ENCODE measurements around the gene TBC1D16. TPM values are rescaled to one million over a fixed set of nuclear protein-coding genes. Genes with fewer than 3 reads are reported as not detected.
A peak's percentile ranks its signal among the peaks of the same experiment; 100 is the strongest.

Gene TBC1D16
- total RNA-seq, 2 donors from 2014 or later = 15.8 to 32.8 TPM

DNA sequence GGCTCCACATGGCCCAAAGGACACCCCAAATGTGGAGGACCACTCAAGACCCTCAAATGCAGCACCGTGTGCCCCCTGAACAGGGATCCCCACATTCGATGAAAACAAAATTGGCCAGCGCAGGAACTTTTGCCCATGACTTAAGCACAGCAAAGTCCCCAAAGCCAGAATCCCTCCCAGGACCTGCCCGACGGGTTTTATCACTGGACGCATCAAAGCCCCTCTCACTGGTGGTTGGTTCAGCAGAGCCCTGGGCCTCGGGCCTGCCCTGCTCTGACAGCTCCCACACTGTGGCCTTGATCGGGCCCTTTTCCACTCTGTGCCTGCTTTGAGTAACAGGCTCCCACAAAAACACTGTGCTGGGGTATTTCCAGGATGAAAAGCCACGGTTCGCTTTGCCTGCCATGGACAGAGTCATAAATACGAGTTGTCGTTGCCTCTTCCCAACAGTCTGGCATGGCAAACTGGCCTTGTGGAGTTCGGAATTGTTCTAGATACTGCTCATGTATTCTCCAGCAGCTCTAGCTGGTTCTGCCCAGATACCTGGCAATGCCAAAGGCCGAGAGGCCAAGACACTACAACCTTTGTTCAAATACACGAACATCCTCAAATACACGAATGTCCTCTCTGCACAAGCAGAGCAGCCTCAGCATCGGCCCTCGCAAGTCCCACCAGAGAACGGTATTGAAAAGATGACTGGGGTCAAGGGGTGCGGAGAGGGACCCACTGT is 46.4 kb downstream of the TBC1D16 start:
- Mint-ChIP-seq H3K27me3 (ENCODE audit: low read depth) (no peaks in the 10 kb centered on the region), H3K27ac (no peak overlapping the region), H3K4me1 (ENCODE audit: low read depth) (peaks cover 27% of the 10 kb centered on the region), H3K9me3 (no peaks in the 10 kb centered on the region), H3K4me3 (no peak overlapping the region), H3K36me3 (ENCODE audit: insufficient read depth in 2 of 2) (peaks cover 3 to 6% of the 10 kb centered on the region in 2 donors)
- no peak for DNase-seq
- ATAC-seq (replicated peaks in 1 of 2) = no peak

DNA sequence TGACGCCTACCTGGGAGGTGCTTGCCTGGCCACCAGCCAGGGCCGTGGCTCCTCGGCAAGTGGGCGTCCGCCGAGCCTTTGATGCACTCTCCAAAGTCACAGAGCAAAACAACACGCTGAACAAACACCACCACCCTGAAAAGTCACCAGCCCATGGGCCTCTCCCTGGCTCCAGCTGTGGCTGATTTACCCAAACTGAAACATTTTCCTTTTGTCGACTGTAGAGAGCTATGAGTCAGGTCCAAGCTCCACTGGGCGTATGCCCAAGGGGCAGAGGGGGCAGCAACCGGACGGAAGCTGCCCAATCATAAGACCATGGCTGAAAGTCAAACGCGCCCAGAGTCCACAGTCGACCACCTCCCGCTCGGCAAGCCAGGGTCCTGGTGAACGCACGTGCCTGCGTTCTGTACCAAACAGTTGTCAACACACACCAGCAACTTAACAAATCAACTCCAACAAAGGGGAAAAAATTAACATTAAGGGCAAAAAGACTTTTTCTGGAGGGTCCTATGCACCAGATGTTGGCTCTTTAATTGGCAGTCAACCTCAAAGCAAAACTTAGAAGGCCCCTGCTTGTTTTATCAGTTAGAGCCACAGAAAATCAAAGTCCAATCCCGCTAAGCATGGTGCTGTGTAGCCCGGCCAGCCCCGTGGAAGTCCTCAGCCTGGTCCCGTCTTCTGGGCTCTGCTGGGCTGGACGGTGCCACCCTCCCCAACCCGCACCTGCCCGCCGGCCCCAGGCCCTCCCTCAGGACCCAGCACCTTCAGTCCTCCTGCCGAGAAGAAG is 47.3 kb downstream of the TBC1D16 start:
- H3K4me3 Mint-ChIP-seq = no peak overlapping the region

DNA sequence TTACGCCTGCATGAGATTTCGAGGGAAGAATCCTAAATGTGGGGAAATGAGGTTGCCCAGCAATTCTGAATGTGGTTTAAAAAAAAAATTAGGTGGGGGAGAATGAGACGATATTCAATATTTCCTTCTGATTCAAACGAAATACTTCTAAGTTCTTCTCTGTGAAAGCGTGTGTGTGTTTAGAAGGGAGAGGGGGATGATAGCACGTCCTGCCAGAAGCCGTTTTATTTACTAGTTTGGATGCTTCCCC is 47.8 kb downstream of the TBC1D16 start:
- ATAC-seq (replicated peaks in 1 of 2) = no peak

More for the DNA sequence above, 47.3 kb downstream of the TBC1D16 start:
- DNase-seq (peak; percentile 12 to 37), ATAC-seq (replicated peaks in 1 of 2) (peak in 1 of 2 donors; percentile 31)
- no peak overlapping the region for H3K27ac Mint-ChIP-seq
- no peaks in the 10 kb centered on the region for H3K9me3 Mint-ChIP-seq
- peaks cover 19% of the 10 kb centered on the region for H3K4me1 Mint-ChIP-seq (ENCODE audit: low read depth)
- no peaks in the 10 kb centered on the region for H3K27me3 Mint-ChIP-seq (ENCODE audit: low read depth)
- peaks cover 3 to 6% of the 10 kb centered on the region in 2 donors for H3K36me3 Mint-ChIP-seq (ENCODE audit: insufficient read depth in 2 of 2)

DNA sequence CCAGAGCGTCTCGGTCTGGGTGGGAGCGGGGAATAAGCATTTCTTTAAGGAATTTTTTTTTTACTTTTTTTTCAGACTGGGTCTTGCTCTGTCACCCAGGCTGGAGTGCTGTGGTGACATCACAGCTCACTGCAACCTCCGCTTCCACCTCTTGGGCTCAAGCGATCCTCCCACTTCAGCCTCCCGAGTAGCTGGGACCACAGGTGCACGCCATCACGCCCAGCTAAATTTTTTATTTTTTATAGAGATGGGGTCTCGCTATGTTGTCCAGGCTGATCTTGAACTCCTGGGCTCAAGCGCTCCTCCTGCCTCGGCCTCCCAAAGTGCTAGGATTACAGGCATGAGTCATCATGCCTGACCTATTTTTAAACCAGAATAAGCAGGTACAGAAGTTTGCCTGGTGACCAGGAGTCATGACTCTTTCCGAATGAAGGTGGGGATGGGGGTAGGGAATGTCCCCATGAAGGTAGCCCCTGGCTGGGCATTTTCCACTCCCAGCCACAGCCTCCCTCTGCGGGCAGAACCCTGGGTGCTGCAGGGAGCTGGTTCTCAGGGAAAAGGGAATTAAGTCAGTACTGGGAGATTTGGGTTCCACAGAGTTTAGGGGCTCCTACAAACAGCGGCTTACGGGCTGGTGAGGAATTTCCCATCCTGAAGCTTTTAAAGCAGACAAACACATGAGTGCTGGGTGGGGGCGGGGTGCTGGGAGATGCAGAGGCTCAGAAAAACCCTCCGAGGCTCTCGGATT is 48.3 kb downstream of the TBC1D16 start:
- Mint-ChIP-seq H3K4me3 (no peak overlapping the region), H3K9me3 (no peaks in the 10 kb centered on the region), H3K27ac (no peak overlapping the region), H3K4me1 (ENCODE audit: low read depth) (peaks cover 9% of the 10 kb centered on the region), H3K27me3 (ENCODE audit: low read depth) (no peaks in the 10 kb centered on the region), H3K36me3 (ENCODE audit: insufficient read depth in 2 of 2) (peaks cover 0 to 1% of the 10 kb centered on the region in 2 donors)
- ATAC-seq (replicated peaks in 1 of 2) (no peak), DNase-seq (no peak)

More for the DNA sequence above, 47.8 kb downstream of the TBC1D16 start:
- Mint-ChIP-seq H3K4me1 (ENCODE audit: low read depth) (peaks cover 14% of the 10 kb centered on the region), H3K4me3 (no peak overlapping the region), H3K36me3 (ENCODE audit: insufficient read depth in 2 of 2) (peaks cover 3 to 6% of the 10 kb centered on the region in 2 donors), H3K27me3 (ENCODE audit: low read depth) (no peaks in the 10 kb centered on the region), H3K9me3 (no peaks in the 10 kb centered on the region), H3K27ac (no peak overlapping the region)
- no peak for DNase-seq

DNA sequence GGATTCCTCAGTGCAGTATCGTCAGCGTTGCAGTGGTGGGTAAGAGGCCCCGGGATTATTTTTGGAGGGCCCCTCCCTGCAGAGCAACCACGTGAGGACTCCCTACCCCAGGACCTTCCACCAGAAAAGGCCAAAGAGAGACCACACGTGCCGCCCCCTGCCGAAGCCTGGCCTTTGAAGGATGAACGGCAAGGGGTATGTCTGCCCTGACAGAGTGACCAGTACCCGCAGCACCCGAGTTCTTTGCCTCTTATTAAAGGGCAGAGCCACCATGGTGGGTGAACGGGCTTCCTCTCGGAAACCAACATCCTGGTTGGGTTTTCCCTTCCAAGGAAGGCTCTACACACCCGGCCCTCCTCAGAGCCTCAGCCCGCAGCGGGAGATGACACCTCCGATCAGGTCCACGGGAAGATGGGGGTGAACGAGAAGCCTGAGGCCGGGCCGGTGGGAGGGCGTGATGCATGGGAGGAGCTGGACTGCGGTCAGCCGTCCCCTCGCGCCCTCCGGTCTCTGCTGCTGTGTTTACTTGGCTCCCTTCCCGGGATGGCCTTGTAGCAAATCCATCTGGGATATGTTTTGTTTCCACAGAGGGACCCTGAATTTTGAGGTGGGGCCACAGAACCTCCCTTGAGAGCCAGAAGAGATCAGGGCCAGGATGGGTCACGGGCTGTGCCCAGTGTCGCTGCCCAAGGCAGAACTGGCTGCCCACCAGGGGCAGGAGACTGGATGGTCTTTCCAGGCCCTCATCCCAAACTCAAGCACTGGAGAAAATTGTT is 49.1 kb downstream of the TBC1D16 start:
- no peak overlapping the region for H3K27ac Mint-ChIP-seq

DNA sequence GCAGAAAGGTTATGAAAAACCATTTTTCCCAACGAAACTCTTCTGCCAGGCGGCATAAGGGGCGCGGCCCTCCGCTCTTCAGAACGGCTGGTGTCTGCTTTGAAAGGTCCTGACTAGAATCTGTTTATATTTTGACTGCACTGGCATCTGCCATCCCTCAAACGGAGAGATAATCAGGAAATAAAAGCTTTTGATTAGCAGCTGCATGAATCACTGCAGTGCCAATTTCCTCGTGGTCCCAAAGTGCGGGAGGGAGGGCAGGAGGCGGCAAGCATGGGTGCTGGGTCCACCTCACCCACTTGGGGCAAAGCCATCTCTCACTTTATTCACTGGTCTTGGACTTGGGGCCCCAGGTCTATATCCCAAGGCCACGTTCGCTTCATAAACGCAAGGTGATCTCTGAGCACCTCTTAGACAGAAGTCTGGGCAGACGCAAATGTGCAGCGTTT is 49.7 kb downstream of the TBC1D16 start:
- Mint-ChIP-seq H3K9me3 (no peaks in the 10 kb centered on the region), H3K4me1 (ENCODE audit: low read depth) (peaks cover 6% of the 10 kb centered on the region), H3K27me3 (ENCODE audit: low read depth) (no peaks in the 10 kb centered on the region), H3K36me3 (ENCODE audit: insufficient read depth in 2 of 2) (no peaks in the 10 kb centered on the region), H3K4me3 (no peak overlapping the region), H3K27ac (no peak overlapping the region)
- DNase-seq (no peak), ATAC-seq (replicated peaks in 1 of 2) (no peak)

More for the DNA sequence above, 49.1 kb downstream of the TBC1D16 start:
- ATAC-seq (replicated peaks in 1 of 2) (no peak), DNase-seq (no peak)
- no peak overlapping the region for H3K4me3 Mint-ChIP-seq
- no peaks in the 10 kb centered on the region for H3K27me3 Mint-ChIP-seq (ENCODE audit: low read depth)
- H3K4me1 Mint-ChIP-seq (ENCODE audit: low read depth) = peaks cover 6% of the 10 kb centered on the region
- no peaks in the 10 kb centered on the region for H3K36me3 Mint-ChIP-seq (ENCODE audit: insufficient read depth in 2 of 2)
- H3K9me3 Mint-ChIP-seq = no peaks in the 10 kb centered on the region

DNA sequence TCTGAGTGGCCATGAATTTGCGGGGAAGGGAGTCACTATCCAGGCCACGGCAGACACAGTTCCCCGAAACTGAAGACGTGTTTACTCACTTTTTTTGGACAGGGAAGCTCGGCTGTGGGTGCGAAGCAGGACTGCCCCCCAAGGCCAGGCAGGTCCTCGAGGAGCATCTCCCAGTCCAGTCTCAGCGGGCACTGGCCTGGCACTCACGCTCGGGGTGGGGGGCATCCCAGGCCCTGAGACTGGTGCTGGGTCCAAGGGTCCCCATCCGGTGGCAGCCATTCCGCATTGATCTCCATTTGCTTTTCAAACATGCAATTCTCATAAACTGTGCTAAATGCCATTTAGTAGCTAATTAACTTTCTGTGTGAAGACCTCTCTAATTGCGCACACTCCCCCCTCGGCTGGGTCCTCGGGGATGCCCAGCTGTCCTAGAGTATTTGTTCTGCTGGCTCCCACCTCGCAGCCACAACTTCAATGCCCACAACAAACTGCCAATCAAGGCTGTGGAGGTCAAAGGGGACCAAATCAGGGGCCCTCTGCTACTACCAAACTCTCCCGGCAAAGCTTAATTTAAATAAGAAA is 50.2 kb downstream of the TBC1D16 start:
- H3K4me3 Mint-ChIP-seq = no peak overlapping the region
- no peak overlapping the region for H3K27ac Mint-ChIP-seq
- no peaks in the 10 kb centered on the region for H3K9me3 Mint-ChIP-seq
- no peak for DNase-seq
- ATAC-seq (replicated peaks in 1 of 2) = no peak
- H3K36me3 Mint-ChIP-seq (ENCODE audit: insufficient read depth in 2 of 2) = no peaks in the 10 kb centered on the region
- H3K4me1 Mint-ChIP-seq (ENCODE audit: low read depth) = peaks cover 6% of the 10 kb centered on the region
- H3K27me3 Mint-ChIP-seq (ENCODE audit: low read depth) = no peaks in the 10 kb centered on the region

DNA sequence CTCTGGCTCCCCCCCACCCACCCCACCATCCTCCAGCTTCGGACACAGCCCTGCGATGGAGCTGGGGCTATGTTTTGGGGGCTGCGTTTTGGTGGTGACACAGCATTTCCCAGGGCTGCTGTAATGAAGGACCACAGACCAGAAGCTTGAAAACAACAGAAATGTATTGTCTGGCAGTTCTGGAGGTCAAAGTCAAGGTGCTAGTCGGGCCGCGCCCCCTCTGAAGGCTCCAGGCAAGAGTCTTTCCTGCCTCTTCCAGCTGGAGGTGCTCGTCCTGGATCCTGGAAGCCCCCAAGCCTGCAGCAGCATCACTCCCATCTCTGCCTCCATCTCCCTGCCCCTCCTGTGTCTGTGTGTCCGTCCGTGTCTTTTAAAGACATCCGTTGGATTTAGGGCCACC is 50.8 kb downstream of the TBC1D16 start:
- H3K4me3 Mint-ChIP-seq = no peak overlapping the region
- DNase-seq = no peak
- H3K36me3 Mint-ChIP-seq (ENCODE audit: insufficient read depth in 2 of 2) = no peaks in the 10 kb centered on the region
- H3K27me3 Mint-ChIP-seq (ENCODE audit: low read depth) = no peaks in the 10 kb centered on the region
- ATAC-seq (replicated peaks in 1 of 2) = no peak
- H3K9me3 Mint-ChIP-seq = no peaks in the 10 kb centered on the region
- no peak overlapping the region for H3K27ac Mint-ChIP-seq
- H3K4me1 Mint-ChIP-seq (ENCODE audit: low read depth) = peaks cover 6% of the 10 kb centered on the region

DNA sequence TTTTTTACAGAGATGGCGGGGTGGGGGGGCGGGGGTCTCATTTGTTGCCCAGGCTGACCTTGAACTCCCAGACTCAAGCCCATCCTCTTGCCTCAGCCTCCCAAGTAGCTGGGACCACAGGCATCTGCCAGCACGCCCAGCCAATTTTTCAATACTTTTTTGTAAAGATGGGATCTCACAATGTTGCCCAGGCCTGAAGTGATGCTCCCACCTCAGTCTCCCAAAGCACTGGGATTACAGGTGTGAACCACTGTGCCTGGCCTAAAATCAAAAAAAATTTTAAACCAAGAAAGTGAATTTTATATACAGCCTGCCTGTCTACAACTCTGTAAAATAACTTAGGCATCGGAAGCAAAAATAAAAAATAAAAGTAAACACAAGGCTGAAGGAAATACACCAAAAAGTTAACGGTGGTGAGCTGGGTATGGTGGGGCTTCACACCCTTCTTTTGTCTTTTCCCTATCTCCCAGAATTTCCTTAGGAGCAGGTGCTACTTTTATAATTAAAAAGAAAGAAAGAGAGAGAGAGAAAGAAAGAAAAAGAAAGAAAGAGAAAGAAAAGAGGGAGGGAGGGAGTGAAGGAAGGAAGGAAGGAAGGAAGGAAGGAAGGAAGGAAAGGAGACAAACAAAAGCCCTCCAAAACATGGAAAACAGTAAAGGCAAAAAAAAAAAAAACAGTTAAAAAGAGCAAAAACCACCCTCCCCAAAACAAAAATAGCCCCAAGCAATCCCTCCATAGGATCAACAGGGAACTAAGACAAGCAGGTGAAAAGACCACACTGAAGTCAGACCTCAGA is 51.4 kb downstream of the TBC1D16 start:
- no peak for DNase-seq
- no peak for ATAC-seq (replicated peaks in 1 of 2)
- Mint-ChIP-seq H3K27ac (peak overlapping the region; percentile 54), H3K36me3 (ENCODE audit: insufficient read depth in 2 of 2) (no peaks in the 10 kb centered on the region), H3K4me1 (ENCODE audit: low read depth) (peaks cover 6% of the 10 kb centered on the region), H3K4me3 (no peak overlapping the region), H3K9me3 (no peaks in the 10 kb centered on the region), H3K27me3 (ENCODE audit: low read depth) (no peaks in the 10 kb centered on the region)

- DNase-seq (no peak), ATAC-seq (replicated peaks in 1 of 2) (no peak)
- Mint-ChIP-seq H3K36me3 (ENCODE audit: insufficient read depth in 2 of 2) (no peaks in the 10 kb centered on the region), H3K9me3 (no peaks in the 10 kb centered on the region), H3K27me3 (ENCODE audit: low read depth) (no peaks in the 10 kb centered on the region), H3K27ac (no peak overlapping the region), H3K4me1 (ENCODE audit: low read depth) (no peaks in the 10 kb centered on the region), H3K4me3 (no peak overlapping the region)
These were observed 52.2 kb downstream of the TBC1D16 start for GRCh38 chr17:79983456-79983855.

GRCh38 chr17:79982986-79983385 is 52.7 kb downstream of the TBC1D16 start:
- ATAC-seq (replicated peaks in 1 of 2) (no peak), DNase-seq (no peak)
- H3K4me1 Mint-ChIP-seq (ENCODE audit: low read depth) = no peaks in the 10 kb centered on the region
- no peak overlapping the region for H3K27ac Mint-ChIP-seq
- H3K9me3 Mint-ChIP-seq = no peaks in the 10 kb centered on the region
- no peak overlapping the region for H3K4me3 Mint-ChIP-seq
- no peaks in the 10 kb centered on the region for H3K36me3 Mint-ChIP-seq (ENCODE audit: insufficient read depth in 2 of 2)
- no peaks in the 10 kb centered on the region for H3K27me3 Mint-ChIP-seq (ENCODE audit: low read depth)

GRCh38 chr17:79981661-79982101 is 54.0 kb downstream of the TBC1D16 start:
- Mint-ChIP-seq H3K9me3 (no peaks in the 10 kb centered on the region), H3K4me1 (ENCODE audit: low read depth) (no peaks in the 10 kb centered on the region), H3K36me3 (ENCODE audit: insufficient read depth in 2 of 2) (no peaks in the 10 kb centered on the region), H3K27ac (no peak overlapping the region), H3K27me3 (ENCODE audit: low read depth) (no peaks in the 10 kb centered on the region), H3K4me3 (no peak overlapping the region)
- ATAC-seq (replicated peaks in 1 of 2) (no peak), DNase-seq (no peak)

Data from activated T-cell treated with anti-CD3 and anti-CD28 coated beads, Interleukin-2, amount 50 U/mL, for 72 hours (primary cell).